Stimulated activated CD8-positive, alpha-beta memory T cell treated with anti-CD3 and anti-CD28 coated beads, Interleukin-7, amount 100 ng/mL, for 24 hours (primary cell): ENCODE data around the gene SLC12A7.
"Not testable (repeated sequence)": the region's sequence is repeated elsewhere in the genome, so short reads cannot be mapped to it uniquely, and the experiment has no call there.

Experiments
- DNase-seq: peaks from one replicate; pipeline ENCODE4 v3.0.0-alpha.2; 2020; ENCODE audit warnings: low read depth

Gene SLC12A7

DNA sequence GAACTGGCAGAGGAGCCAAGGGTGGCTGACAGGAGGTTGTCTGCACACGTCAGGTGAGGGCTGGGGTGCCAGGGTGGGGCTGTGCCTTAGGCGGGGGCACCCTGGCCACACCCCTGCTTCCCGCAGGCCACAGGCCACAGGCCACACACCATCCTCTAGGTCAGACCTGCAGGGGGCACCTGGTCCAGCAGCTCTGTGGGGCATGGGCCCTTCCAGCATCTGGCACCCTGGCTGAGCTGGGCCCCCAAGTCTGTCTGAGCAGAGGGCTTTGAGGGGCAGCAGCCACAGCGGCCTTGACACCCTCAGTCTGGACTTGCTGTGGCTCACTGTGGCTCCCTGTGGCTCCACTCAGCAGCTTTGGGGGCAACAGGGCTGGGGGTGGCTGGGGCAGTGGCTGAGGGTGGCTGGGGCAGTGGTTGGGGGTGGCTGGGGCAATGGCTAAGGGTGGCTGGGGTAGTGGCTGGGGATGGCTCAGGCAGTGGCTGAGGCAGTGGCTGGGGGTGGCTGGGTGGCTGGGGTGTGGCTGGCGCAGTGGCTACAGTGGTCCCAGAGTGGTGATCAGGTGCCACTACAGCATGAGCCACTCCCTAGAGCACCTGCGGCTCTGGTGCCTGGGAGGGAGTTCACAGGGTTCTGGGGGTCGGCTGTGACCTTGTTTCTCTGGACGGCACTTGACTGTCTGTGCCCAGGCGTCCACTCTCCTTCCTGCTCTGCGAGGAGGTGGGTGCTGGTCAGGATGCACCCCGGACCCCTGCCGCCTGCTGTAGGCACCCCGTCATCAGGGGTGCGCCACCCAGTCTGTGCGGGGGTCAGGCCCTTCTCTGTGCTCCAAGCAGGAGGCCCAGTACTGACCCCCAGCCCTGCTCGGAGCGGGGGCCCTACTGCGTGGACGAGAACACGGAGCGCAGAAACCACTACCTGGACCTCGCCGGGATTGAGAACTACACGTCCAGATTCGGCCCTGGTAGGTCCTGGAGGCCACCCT, 76.2 kb downstream of the SLC12A7 start:
- no peak for DNase-seq

DNA sequence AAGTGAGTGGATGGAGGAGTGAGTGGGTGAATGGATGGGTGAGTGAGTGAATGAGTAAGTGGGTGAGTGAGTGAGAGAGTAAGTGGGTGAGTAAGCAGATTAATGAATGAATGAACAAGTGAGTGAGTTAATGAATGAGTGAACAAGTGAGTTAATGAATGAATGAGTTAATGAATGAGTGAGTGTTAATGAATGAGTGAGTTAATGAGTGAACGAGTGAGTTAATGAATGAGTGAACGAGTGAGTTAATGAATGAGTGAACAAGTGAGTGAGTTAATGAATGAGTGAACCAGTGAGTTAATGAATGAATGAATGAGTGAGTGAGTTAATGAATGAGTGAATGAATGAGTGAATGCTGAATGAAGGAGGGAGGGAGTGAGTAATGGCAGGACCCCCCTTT, 76.9 kb downstream of the SLC12A7 start:
- no peak for DNase-seq

DNA sequence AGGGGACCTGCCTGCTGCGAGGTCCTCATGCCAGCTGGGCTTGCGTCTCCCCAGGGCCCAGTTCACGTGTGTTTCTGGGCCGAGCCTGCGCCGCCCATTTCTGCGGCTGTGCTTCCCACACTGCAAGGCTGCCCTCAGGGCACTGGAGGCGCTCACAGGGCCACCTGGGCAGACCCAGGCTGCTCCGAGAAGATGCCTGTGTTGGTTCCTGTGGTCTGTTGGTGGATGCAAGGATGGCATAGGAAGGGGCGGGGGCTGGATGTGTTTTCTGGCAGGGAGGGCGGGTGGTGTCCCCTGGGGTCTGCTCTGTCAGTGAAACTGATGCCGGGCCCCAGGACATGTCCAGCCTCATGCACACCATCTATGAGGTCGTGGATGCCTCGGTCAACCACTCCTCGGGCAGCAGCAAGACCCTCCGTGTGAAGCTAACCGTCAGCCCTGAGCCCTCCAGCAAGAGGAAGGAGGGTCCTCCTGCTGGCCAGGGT, 77.4 kb downstream of the SLC12A7 start:
- DNase-seq: no peak

DNA sequence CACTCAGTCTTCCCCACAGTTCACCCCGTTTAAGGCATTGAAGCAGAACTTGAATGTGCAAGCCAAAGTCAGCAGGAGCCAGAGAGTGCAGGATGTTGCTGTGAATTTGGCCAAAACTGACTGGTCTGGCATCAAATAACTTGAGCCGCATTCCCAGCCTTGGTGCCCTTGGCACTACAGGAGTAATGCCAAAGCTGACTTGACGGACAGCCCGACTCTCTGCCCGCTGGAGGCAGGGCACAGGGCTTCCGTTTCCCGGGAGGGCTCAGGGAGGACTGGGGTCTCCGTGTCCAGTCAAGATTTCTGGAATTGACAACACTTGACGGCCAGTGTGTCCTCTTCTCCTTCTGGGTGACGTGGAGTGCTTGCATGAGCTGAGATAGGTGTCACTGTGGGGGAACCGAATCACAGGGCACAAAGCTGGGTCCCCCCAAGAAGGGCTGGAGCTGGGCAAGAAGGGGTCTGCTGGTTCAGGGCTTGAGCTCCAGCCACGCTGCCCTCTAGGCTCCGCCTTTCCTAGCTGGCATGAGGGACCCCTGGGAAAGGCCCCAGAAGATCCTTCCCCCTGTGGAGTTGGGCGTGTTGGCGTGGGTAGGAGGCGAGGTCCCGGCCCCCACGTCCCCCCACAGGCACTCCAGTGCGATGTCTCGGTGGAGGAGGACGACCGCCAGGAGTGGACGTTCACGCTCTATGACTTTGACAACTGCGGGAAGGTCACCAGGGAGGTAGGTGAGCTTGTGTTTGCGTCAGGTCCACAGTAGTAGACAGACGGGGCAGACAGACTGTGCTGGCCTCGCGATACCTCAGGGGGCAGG, 78.0 kb downstream of the SLC12A7 start:
- DNase-seq: no peak

DNA sequence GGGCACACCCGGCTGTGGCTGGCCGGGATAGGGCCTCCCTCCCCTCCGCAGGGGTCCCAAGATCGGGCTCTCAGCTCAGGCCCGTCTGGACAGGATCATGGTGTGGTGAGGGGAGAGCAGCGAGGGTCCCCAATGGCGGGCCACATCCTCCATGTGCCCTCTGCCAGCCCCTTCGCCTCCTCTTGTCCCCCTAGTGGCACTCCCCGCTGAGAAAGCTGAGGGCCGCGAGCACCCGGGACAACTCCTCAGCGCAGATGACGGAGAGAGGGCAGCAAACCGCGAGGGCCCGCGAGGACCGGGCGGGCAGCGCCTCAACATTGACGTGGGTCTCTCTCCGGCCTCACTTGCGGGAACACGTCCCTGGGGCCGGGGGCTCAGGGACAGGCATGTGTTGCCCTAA, 78.7 kb downstream of the SLC12A7 start:
- no peak for DNase-seq

DNA sequence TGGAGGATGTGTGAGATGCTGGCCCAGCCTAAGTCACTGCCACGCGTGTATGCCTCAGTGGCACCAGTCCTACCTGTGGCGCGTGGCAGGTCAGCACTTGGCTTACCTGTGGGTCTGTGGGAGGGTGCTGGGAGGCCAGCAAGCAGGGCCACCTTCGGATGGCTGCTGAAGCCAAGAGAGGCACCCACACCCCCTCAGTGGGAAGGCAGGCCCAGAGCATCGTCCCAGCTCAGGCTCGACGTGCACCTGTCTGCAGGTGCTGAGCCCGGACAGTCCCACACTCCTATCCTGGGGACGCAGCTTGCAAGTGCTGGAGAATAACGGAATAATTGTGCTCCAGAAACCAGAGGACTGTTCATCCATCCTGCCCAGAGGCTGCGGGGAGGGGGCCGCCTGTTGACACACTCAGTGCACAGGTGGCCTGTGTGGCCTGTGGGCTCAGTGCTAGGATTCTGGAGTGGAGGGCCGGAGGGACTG, 79.3 kb downstream of the SLC12A7 start:
- DNase-seq: no peak

DNA sequence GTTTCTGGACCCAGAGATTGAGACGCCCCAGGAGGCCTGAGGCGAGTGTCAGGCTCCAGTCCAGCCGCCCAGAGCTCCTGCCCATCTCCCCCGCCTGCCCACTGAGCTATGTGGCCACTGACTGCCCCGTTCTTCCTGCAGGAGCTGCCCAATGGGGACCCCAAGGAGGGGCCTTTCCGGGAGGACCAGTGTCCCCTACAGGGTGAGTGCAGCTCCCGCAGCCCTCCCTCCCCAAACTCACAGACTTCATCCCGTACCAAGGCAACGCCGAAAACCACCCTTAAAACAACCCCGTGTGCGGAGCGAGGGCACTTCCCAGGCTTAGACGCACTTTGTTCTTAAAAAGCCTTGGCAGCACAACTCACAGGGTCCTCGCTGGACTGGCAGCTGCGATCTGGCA, 79.9 kb downstream of the SLC12A7 start:
- no peak for DNase-seq

DNA sequence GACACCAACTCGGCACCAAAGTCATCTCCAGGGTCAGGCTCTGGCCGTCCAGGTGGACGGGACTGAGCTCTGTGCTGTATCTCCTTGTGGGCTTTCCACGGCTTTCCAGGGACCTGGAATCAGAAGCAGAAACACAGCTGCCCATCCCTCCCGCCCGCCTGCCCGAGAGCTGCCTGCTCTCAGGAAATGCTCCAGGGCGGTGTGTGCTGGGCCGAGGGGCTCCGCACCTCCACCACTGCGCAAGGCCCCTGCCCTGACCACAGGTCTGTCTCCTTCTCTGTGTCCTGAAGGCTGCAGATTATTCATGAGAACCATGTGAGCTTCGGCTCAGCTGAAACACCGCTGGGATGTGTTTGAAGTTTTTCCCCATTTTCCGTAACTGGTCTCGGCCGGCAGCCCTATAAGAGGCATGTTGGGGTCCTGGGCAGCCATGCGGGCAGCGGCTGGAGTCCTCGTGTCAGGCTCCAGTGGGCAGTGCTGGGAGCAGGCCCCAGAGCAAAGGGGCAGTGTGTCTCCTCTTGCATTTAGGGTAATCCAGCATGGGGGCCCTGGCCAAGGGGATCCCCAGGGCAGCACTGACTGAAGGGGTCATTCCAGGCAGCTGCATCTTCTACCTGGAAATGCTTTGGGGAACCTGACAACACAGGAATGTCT, 80.4 kb downstream of the SLC12A7 start:
- no peak for DNase-seq

DNA sequence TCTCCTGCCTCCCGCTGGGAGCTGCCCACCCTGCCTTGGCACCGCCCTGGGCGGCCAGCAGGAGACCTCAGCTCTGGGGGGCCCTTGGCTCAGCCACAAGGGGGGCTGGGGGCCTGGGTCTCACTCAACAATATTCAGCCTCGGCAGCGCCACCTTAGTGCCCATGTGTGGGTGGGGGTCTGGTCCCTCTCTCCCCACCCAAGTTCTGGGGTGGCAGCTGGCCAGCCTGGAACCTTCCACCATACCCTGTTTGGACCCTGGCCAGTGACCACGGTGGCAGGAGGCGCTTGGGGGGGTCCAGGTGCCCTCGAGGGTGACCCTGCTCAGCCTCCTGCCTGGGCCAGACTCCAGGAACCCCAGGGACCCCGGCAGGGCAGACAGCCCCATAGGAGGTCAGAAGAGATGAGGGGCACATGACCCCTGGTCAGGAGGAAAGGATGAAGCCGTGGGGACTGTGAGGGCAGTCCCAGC, 81.0 kb downstream of the SLC12A7 start:
- no peak for DNase-seq

DNA sequence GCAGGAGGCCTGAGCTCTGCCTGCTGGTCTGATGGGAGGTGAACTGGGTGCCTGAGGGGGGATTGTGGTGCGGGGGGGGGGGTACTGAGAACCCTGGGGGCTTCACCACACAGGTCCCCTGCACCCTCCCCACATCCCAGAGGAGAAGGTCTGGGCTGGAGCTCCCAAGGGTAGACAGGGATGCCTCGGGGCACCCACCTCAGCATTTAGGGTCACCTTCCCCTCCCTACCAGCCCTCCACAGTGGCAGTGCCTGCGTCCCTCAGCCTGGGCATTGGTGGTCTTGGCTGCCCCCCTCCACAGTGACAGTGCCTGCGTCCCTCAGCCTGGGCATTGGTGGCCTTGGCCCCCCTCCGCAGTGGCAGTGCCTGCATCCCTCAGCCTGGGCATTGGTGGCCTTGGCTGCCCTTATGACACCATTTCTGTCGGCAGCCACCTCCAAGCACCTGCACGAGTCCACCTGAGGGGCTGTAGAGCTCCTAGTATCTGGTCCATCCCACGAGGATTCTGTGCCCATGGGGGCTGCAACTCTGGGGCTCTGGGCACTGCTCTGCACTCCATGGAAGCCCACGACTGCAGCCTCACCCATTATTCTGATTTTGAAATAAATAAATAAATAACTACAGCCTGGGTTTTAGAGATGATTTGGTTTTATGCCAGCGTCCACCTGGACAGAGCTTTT, 81.8 kb downstream of the SLC12A7 start:
- no peak for DNase-seq

DNA sequence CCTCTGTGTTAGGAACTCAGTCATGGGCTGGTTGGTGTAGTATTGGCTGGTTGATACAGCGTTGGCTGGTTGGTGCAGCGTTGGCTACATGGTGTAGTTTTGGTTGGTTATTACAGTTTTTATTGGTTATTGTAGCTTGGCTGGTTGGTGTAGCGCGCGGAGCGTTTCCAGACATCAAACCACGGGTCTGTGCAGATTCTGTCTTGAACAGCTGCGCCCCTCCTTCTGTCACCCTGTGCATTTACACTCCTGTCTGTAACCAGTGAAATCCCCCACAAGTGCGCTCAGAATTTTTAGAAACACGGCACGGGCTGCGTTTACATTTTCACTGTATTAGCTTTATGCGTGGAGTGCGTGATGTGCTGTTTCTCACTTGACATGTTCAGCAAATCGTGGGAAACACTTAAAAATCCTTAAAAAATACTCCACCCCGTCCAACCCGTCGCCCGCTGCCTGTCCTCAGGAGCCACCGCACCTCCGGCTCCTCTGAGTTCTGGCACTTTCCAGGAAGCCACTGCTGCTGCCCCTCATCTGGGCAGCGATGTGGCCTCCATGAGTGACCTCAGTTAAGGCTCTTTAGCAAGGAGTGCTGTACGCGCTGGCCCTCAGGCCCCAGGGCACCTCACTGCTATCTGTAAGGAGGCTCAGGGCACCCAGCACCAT, 82.5 kb downstream of the SLC12A7 start:
- no peak for DNase-seq

DNA sequence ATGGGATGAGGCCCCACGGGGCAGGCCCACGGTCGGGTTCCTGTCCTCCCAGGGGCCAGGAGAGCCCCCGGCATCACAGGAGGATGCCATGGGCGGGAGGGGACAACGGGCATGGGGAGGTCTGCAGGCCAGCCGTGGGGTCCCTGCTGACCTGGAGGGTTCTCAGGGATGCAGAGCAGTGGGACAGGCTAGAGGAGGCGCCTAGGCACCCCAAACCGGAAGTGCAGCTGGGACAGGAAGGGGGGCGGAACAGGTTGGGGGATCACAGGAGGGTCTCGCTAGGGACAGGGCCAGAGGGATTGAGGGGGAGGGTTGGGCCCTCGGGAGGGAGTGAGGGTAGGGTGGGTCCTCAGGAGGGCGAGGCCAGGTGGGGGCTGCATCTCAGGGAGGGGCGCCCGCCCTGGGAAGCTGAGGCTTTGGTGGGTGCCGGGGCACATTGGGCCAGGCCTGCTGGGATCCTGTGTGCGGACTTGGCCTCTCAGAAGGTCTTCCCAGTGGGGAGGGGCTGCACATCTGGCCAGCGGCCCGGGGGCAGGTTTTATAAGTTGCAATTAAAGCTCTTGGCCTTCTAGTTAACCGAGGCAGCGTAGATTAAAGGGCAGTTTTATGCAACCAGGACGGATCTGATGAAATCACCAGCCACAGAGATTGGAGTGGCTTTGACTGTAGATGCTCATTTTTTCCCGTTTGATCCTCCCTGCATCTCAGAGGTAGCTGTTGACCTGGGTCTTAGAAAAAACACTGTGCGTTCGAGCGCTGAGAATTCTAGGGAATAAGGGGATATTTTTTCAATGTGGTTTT, 83.2 kb downstream of the SLC12A7 start:
- DNase-seq: no peak

DNA sequence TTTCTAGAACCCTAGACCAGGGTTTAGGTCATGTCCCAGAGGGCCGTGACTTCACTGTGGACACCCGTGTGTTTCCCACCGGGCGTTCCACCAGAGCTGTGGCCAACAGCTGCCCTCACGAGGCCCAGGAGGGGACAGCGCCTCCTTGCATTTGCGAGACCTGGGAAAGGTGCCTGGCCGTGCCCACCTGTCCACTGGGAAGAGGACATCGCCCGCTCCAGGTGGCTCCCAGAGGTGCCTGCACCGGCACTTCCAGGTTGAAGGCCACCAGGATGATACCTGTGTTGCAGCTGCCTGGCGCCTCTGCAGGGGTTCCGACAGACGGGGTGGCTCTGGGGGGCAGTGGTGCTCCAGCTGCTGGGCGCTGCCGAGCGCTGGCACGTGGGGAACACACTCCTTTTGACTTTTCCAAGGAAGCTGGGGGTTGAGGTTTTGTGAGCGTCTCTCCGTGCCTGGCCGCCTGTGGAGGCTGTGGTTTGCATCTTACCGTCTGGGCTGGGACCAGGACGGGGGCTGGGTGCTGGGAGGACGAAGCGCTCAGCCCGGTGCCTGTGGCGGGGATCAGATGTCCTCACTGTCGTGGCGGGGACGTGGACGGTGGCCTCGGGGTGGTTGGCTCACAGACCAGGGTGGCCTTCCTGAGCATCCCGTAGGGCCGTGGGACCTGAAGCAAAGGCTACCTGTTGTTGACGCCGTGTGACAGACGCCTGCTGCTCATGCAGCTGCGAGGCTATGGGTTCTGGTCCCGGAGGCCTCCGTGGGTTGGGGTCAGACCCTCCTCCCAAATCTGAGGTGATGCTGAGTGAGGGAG, 84.0 kb downstream of the SLC12A7 start:
- DNase-seq: no peak

DNA sequence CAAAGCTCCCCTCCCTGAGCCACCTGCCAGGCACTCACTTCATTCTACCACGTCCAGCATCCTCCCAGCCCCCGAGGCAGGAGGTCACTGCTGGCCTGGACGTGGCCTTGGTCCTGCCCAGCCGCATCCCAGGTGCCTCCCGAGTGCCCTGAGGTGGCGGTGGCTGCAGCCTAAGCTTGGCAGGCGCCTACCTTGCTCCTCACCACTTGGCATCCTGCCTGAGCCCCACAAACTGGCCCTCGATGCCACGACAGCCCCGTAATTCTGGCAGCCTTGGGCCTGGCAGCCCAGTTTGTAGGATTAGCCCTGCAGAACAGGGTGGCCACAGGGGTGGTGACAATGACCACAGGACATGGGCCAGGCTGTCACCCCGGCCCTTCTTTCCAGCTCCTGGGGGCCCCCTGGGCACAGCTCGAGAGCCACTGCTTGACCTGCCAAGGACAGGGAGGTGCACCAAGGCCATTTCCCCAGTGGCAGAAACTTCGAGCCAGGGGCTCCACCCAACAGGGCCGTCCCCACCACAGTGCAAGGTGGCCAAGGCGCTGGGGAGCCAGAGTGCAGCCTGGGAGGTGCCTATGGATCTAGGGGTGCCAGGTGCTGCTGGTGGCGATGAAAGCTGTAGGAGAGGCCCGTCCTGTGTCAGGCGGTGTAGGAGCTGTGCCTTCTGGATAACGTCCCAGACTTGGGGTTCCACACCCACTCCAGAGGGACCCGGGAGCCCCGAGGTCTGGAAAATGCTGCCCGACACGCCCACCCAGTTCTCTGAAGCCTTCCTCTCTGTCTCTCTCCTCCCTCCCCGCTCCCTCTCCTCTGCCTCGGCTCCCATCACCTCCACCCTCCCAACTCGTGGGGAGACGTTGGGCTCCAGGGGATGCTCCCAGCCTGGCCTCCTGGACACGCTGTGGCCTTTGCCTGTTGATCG, 84.9 kb downstream of the SLC12A7 start:
- DNase-seq: no peak

DNA sequence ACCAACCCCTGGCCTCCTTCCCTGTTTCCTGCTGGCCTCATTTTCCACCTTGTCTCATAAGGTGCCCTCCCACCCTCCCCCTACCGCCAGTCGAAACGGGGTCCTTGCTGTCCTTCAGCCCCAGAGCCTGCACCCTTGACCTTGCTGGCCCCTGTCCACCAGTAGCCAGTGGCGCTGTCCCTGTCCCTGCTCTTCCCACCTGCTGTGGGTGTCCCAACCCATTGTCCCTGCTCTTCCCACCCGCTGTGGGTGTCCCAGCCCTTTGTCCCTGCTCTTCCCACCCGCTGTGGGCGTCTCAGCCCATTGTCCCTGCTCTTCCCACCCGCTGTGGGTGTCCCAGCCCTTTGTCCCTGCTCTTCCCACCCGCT, 89.9 kb downstream of the SLC12A7 start:
- not testable (repeated sequence) for DNase-seq

DNA sequence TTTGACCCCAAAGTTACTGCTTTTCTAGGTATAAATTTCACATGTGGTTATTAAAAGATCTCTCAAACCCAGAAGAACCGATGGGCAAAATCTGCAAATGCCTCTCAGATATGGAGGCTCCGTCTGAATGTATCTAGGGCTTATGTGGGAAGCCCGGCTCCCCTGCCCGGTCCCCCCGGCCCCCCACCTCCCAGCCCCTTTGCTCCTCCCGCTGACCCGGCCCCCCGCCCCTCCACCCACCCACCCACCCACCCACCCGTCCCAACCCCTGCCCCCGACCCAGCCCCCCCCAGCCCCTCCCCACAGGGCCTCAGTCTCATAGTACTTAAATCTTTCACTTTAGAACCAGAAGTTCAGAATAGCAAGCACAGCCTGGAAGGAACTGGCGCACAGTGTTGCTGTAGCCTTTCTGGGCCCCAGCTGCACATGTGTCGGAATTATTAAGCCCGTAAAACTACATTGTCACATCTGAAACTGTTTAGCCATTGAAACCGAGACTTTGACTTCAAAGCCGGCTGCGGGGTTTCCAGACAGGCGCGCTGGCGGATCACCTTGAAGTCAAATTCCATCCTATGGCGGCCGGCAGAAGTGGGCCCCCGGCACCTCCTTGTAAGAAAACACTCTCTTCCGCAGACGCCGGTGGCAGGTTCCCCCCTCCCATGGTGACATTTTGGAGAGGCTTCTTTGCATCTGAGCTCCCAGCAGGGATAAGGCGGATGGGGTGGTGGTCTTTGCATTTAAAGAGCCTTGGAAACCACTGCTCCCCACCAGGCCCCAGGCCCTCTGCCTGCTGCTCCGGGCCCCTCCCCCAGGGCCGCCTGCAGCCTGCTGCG, 90.5 kb downstream of the SLC12A7 start:
- no peak for DNase-seq

DNA sequence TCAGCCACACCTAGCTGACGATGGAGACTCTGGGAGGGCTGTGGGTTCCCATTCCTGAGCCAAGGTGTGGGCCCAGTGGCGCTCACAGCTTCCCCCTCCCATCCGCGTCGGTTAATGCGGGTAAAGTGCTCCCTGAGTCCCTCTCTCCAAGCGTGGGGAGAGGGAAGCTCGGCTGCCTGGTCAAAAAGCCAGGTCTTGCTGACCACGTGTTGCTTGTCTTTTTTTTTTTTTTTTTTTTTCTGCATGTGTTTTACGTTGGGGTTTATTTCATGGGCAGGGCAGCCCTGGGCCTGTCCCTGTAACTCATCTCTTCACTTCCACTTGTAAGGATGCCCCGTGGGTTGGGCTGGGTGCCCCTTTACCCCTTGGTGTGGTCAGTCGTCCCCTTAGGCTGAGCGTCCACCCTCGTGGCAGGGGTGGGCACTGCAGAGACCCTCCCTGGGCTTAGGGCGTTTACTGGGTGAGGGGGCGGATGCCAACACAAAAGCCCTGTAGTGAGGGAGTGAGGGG, 91.4 kb downstream of the SLC12A7 start:
- DNase-seq: no peak
